Measurements from ENCODE around the gene IGF2.

GRCh38 chr11:2185324-2186085 is 46.3 kb upstream of the IGF2 start:
- no peak for TF ChIP-seq CTCF (IDR thresholded peaks at IDR 0.05; ENCODE audit: insufficient read depth, low read length)
- TF ChIP-seq REST (IDR thresholded peaks at IDR 0.05; ENCODE audit: insufficient replicate concordance, low read depth) = no peak
- no peak for TF ChIP-seq POLR2AphosphoS5 (IDR thresholded peaks at IDR 0.05; ENCODE audit: low read depth)

All from HL-60 (cell line).